Hepatocyte (in vitro differentiated cells): ENCODE results near the gene INVS. TPM values are rescaled to one million over a fixed set of nuclear protein-coding genes. Genes with fewer than 3 reads are reported as not detected.

Experiments
- DNase-seq: peaks from one replicate; pipeline ENCODE4 v3.0.0-alpha.2; 2016; ENCODE audit warnings: low spot score
- H2AFZ ChIP-seq: fragments of 200-600 bp; sonication (generic); 2 replicates; pipeline ENCODE4 v1.6.0; 2016; ENCODE audit warnings: antibody characterized with exemption, mild to moderate bottlenecking
- H3K27ac ChIP-seq: fragments of 200-600 bp; sonication (generic); 2 replicates; pipeline ENCODE4 v1.5.1; 2016; ENCODE audit warnings: mild to moderate bottlenecking
- H3K27me3 ChIP-seq: fragments of 200-600 bp; sonication (generic); 2 replicates; pipeline ENCODE4 v1.6.1; 2016
- H3K36me3 ChIP-seq: fragments of 200-600 bp; sonication (generic); replicated peaks from 2 replicates; pipeline ENCODE4 v1.5.1; 2016; ENCODE audit warnings: low read depth; ENCODE audit not compliant: insufficient read depth
- H3K4me1 ChIP-seq: fragments of 200-600 bp; sonication (generic); 2 replicates; pipeline ENCODE4 v1.5.1; 2016; ENCODE audit warnings: mild to moderate bottlenecking, moderate library complexity; ENCODE audit not compliant: insufficient read depth
- H3K4me2 ChIP-seq: fragments of 200-600 bp; sonication (generic); 2 replicates; pipeline ENCODE4 v1.6.0; 2016
- H3K4me3 ChIP-seq: fragments of 200-600 bp; sonication (generic); 2 replicates; pipeline ENCODE4 v1.5.1; 2016; ENCODE audit warnings: mild to moderate bottlenecking
- H3K79me2 ChIP-seq: fragments of 200-600 bp; sonication (generic); 2 replicates; pipeline ENCODE4 v1.6.0; 2017; ENCODE audit warnings: mild to moderate bottlenecking
- H3K9me2 ChIP-seq: fragments of 200-600 bp; sonication (generic); replicated peaks from 2 replicates; pipeline ENCODE4 v1.6.0; 2017; ENCODE audit warnings: mild to moderate bottlenecking; ENCODE audit not compliant: insufficient read depth
- H3K9me3 ChIP-seq: fragments of 200-600 bp; sonication (generic); 2 replicates; pipeline ENCODE4 v1.5.1; 2016; ENCODE audit warnings: low read depth, mild to moderate bottlenecking
- H4K20me1 ChIP-seq: fragments of 200-600 bp; sonication (generic); 2 replicates; pipeline ENCODE4 v1.6.0; 2016; ENCODE audit warnings: mild to moderate bottlenecking; ENCODE audit not compliant: insufficient read depth, poor library complexity, severe bottlenecking
- CTCF ChIP-seq: fragments of 200-600 bp; sonication (generic); IDR thresholded peaks from 2 replicates; pipeline ENCODE4 v1.5.1; 2016; ENCODE audit warnings: antibody characterized with exemption, mild to moderate bottlenecking; ENCODE audit not compliant: poor library complexity
- EZH2 ChIP-seq: fragments of 200-600 bp; sonication (generic); IDR thresholded peaks from 2 replicates; pipeline ENCODE4 v1.6.1; 2016; ENCODE audit warnings: antibody characterized with exemption, mild to moderate bottlenecking, borderline replicate concordance
- EZH2phosphoT487 ChIP-seq: fragments of 200-600 bp; sonication (generic); IDR thresholded peaks from one replicate; pipeline ENCODE4 v1.6.1; 2018; ENCODE audit warnings: antibody characterized with exemption, mild to moderate bottlenecking, low read depth, moderate library complexity; ENCODE audit not compliant: unreplicated experiment, severe bottlenecking
- WGBS: methylation state at CpG from one replicate; pipeline ENCODE4 v1.1.6; 2016; ENCODE audit warnings: low lambda C conversion rate; ENCODE audit errors: missing lambda C conversion rate; 5-methylcytosine and 5-hydroxymethylcytosine counted together
- polyA plus RNA-seq: library from polyadenylated mRNA; unstranded; fragments of >200 nt; fragmentation: Nextera tagmentation; extraction: Ambion mirVana; gene quantifications from 2 replicates; pipeline ENCODE4 v1.2.1, GENCODE V29; 2016
- total RNA-seq: library from RNA; depleted of rRNA; stranded (reverse); fragments of >200 nt; gene quantifications from 2 replicates; pipeline ENCODE4 v1.2.3, GENCODE V29; 2014

The INVS gene
- total and polyA plus RNA-seq, 2 experiments from 2014 or later, result 10.1 to 26.5 TPM

DNA sequence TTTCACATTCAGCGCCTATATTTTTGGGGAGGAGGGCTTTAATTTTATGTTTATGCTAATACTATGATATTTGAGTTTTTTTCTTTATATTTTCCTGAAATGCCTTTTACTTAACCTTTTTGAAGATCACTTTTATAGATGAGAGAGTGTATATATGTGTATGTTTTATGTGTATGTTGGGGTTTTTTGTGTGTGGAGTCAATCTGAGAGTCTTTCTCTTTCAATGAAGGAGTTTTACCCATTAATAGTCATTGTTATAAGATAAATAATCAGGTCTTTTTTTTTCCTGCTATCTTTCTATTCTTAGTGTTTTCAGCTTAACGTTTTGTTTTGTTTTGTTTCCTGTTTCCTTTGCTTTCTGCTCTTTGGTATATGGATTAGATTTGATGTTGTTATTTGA is 141.5 kb downstream of the INVS start:
- 92% methylated on average over 2 of the region's 2 CpGs for WGBS
- H3K4me3 ChIP-seq, result no peak overlapping the region

DNA sequence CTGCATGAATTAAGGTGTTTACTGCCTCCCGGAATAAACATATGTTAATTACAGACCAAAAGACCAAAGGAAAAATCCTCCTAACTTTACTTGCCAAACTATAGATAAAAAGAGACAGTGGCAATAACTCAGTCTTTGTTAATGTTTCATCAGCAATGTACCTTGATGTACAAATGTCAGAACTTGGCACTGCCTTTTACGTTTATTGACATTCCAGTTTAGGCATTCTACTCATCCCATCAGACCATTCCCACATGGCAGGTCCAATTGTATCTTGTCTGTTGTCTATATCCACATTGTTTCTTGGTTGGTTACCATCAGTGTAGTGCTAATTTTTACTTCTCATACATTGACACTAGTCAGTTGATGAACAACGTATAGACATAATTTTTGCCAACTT is 168.2 kb downstream of the INVS start:
- Histone ChIP-seq H4K20me1 (no peaks in the 10 kb centered on the region), H3K79me2 (no peaks in the 10 kb centered on the region), H2AFZ (no peak overlapping the region), H3K27ac (no peak overlapping the region), H3K36me3 (no peaks in the 10 kb centered on the region), H3K27me3 (no peaks in the 10 kb centered on the region), H3K9me2 (no peaks in the 10 kb centered on the region), H3K4me1 (no peaks in the 10 kb centered on the region), H3K4me3 (no peak overlapping the region), H3K9me3 (no peaks in the 10 kb centered on the region), H3K4me2 (no peak overlapping the region)
- 90% methylated on average over 3 of the region's 3 CpGs for WGBS
- no peak for DNase-seq
- TF ChIP-seq CTCF (no peak), EZH2phosphoT487 (no peak), EZH2 (no peak)

More for the DNA sequence above, 141.5 kb downstream of the INVS start:
- no peak overlapping the region for H3K4me2 ChIP-seq
- no peak overlapping the region for H2AFZ ChIP-seq
- H3K36me3 ChIP-seq, result no peaks in the 10 kb centered on the region
- no peak overlapping the region for H3K27ac ChIP-seq
- no peak for DNase-seq
- no peaks in the 10 kb centered on the region for H3K4me1 ChIP-seq
- H3K27me3 ChIP-seq, result no peaks in the 10 kb centered on the region
- no peaks in the 10 kb centered on the region for H3K9me2 ChIP-seq
- no peaks in the 10 kb centered on the region for H3K79me2 ChIP-seq
- H3K9me3 ChIP-seq, result no peaks in the 10 kb centered on the region
- H4K20me1 ChIP-seq, result no peaks in the 10 kb centered on the region
- no peak for TF ChIP-seq CTCF
- TF ChIP-seq EZH2phosphoT487, result no peak
- no peak for TF ChIP-seq EZH2

DNA sequence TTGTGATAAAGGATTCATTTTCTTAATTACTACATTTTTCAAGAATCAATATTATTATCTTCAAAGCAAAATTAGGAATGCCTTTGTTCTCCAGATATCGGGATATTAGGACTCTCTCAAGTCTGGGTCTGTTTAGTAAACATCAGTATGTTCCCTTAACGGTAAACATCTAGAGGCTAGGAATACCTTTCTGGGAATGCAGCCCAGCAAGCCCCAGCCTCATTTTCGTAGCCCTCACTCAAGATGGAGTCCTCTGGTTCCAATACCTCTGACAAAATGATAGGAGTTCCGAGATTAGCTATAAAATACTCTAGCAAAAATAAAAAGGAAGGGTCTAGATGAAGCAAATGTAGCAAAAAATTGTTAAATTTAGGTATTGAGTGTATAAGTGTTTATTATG is 169.2 kb downstream of the INVS start:
- Histone ChIP-seq H2AFZ (no peak overlapping the region), H3K4me2 (no peak overlapping the region), H3K9me3 (no peaks in the 10 kb centered on the region), H3K9me2 (no peaks in the 10 kb centered on the region), H3K27me3 (no peaks in the 10 kb centered on the region), H3K79me2 (no peaks in the 10 kb centered on the region), H4K20me1 (no peaks in the 10 kb centered on the region), H3K4me1 (no peaks in the 10 kb centered on the region), H3K4me3 (no peak overlapping the region), H3K27ac (no peak overlapping the region), H3K36me3 (no peaks in the 10 kb centered on the region)
- no peak for DNase-seq
- WGBS, result 71% methylated on average over 4 of the region's 4 CpGs
- TF ChIP-seq CTCF (no peak), EZH2 (no peak), EZH2phosphoT487 (no peak)

DNA sequence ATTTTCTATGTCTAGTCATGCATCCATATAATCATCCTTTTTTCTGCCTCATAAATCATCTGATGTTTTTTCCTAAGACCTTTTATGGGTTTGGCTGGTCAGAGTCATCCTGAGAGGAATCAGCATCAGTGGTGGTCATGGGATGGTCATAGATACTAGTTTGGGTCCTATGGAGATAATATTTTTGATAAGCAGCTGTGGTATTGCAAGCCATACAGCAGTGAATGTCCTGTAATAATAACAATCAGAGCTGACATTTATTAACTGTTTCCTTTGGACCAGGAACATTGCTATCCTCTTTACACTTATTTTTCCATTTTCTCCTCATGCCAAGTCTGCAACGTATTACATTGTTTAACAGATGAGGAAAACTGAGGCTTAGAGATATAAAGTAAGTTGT is 170.6 kb downstream of the INVS start:
- 80% methylated on average over 1 of the region's 1 CpG for WGBS
- no peaks in the 10 kb centered on the region for H3K79me2 ChIP-seq
- H3K4me2 ChIP-seq, result no peak overlapping the region
- H3K9me3 ChIP-seq, result no peaks in the 10 kb centered on the region
- H3K4me3 ChIP-seq, result no peak overlapping the region
- no peaks in the 10 kb centered on the region for H3K9me2 ChIP-seq
- DNase-seq, result no peak
- H3K4me1 ChIP-seq, result no peaks in the 10 kb centered on the region
- no peak overlapping the region for H2AFZ ChIP-seq
- TF ChIP-seq CTCF (no peak), EZH2 (no peak), EZH2phosphoT487 (no peak)
- H3K36me3 ChIP-seq, result no peaks in the 10 kb centered on the region
- no peaks in the 10 kb centered on the region for H4K20me1 ChIP-seq
- no peak overlapping the region for H3K27ac ChIP-seq
- H3K27me3 ChIP-seq, result no peaks in the 10 kb centered on the region
